Measurements from ENCODE around the gene MXRA7.

MXRA7 gene

DNA sequence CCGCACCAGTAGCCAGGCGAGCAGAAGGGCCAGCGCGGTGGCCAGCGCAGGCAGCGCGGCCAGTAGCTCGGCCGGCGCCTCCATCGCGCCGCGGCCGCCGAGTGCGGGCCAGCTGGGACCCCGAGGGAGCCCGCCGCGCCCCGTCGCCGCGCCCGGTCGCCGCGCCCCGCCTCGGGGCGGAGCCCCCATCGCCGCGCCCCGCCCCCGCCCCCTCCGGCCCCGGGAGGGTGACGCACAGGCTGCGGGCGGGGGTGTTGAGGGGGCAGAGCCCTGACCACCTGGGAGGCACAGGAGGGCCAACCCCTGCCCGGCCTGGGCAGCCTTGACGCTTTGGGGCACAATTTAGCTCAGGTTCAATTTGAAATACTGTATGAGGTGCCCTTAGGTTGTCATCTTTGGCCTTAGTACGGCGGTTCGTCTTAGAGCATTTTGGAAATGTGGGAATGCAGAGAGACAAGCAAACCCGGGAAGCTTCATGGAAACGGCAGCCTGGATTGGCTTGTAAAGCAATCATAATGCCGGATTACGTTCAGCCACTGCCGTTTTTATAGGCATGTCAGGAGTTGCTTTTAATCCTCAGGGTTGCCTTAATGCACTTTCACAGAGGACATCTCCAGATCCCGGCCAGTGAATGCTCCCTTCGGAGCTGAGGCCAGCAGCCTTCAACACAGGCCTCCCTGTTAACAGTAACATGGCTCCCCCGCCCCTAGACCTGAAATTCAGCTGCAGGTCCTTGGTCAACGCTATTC is at the start of gene MXRA7 (continued):
- TF ChIP-seq ZNF112 (tag by site-specific recombination; IDR thresholded peaks at IDR 0.05): no peak
- TF ChIP-seq ZNF133 (tag by site-specific recombination; IDR thresholded peaks at IDR 0.05): no peak
- no peak for TF ChIP-seq ZNF174 (tag by site-specific recombination; IDR thresholded peaks at IDR 0.05)
- no peak for TF ChIP-seq YY1 (tag by site-specific recombination; IDR thresholded peaks at IDR 0.05)
- no peak for TF ChIP-seq ZSCAN18 (tag by site-specific recombination; IDR thresholded peaks at IDR 0.05)
- TF ChIP-seq ZSCAN4 (tag by site-specific recombination; IDR thresholded peaks at IDR 0.05): no peak
- no peak for TF ChIP-seq ZNF654 (tag by site-specific recombination; IDR thresholded peaks at IDR 0.05; ENCODE audit: low read depth)
- TF ChIP-seq KLF9 (tag by site-specific recombination; IDR thresholded peaks at IDR 0.05; ENCODE audit: low read depth): peak; percentile 57
- peak; percentile 40; the same call in 1 of the 2 replicates for TF ChIP-seq ZNF692 (tag by site-specific recombination; IDR thresholded peaks at IDR 0.05)
- no peak for TF ChIP-seq ZNF624 (tag by site-specific recombination; IDR thresholded peaks at IDR 0.05)
- no peak for TF ChIP-seq ZNF211 (tag by site-specific recombination; IDR thresholded peaks at IDR 0.05; ENCODE audit: low read depth)
- peak; percentile 52 for TF ChIP-seq EGR2 (tag by site-specific recombination; IDR thresholded peaks at IDR 0.05; ENCODE audit: low read depth)
- no peak for TF ChIP-seq ZNF280C (tag by site-specific recombination; IDR thresholded peaks at IDR 0.05)
- TF ChIP-seq HOXD13 (CRISPR knock-in tag; IDR thresholded peaks at IDR 0.05; ENCODE audit: borderline replicate concordance): no peak
- 0 out of 2 replicates have a peak, but pooled peaks have one; percentile 50 for TF ChIP-seq ZBTB44 (tag by site-specific recombination; IDR thresholded peaks at IDR 0.05)
- TF ChIP-seq PRDM6 (tag by site-specific recombination; IDR thresholded peaks at IDR 0.05): no peak; the same call in 1 of the 2 replicates
- no peak for TF ChIP-seq ZNF391 (tag by site-specific recombination; IDR thresholded peaks at IDR 0.05; ENCODE audit: borderline replicate concordance, low read depth)
- TF ChIP-seq, protein P1, sequence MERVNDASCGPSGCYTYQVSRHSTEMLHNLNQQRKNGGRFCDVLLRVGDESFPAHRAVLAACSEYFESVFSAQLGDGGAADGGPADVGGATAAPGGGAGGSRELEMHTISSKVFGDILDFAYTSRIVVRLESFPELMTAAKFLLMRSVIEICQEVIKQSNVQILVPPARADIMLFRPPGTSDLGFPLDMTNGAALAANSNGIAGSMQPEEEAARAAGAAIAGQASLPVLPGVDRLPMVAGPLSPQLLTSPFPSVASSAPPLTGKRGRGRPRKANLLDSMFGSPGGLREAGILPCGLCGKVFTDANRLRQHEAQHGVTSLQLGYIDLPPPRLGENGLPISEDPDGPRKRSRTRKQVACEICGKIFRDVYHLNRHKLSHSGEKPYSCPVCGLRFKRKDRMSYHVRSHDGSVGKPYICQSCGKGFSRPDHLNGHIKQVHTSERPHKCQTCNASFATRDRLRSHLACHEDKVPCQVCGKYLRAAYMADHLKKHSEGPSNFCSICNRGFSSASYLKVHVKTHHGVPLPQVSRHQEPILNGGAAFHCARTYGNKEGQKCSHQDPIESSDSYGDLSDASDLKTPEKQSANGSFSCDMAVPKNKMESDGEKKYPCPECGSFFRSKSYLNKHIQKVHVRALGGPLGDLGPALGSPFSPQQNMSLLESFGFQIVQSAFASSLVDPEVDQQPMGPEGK (tag by site-specific recombination; IDR thresholded peaks at IDR 0.05): peak; percentile 89
- TF ChIP-seq ZNF677 (tag by site-specific recombination; IDR thresholded peaks at IDR 0.05): no peak
- no peak for TF ChIP-seq GFI1B (tag by site-specific recombination; IDR thresholded peaks at IDR 0.05)
- no peak for TF ChIP-seq ZNF658 (tag by site-specific recombination; IDR thresholded peaks at IDR 0.05)
- TF ChIP-seq SETDB1 (IDR thresholded peaks at IDR 0.05; ENCODE audit: insufficient read length, low read length): no peak
- TF ChIP-seq ZNF26 (tag by site-specific recombination; IDR thresholded peaks at IDR 0.05): no peak

Data from HEK293 (cell line).